ENCODE measurements around the gene CASTOR2.
A peak's percentile ranks its signal among the peaks of the same experiment; 100 is the strongest.
"Not testable (repeated sequence)": the region's sequence is repeated elsewhere in the genome, so short reads cannot be mapped to it uniquely, and the experiment has no call there.

The CASTOR2 gene

GRCh38 chr7:74964511-74965119 is at the start of gene CASTOR2:
Gene CASTOR2 (plus strand): TSS chr7:74964705. CDS start chr7:74964986, 281 bp downstream.
- peak; percentile 0 to 37 for DNase-seq

- DNase-seq, result not testable (repeated sequence)
Measured at GRCh38 chr7:74922321-74922890, 42.1 kb upstream of the CASTOR2 start.

- DNase-seq, result not testable (repeated sequence)
Measured at GRCh38 chr7:74923644-74924043, 40.9 kb upstream of the CASTOR2 start.

GRCh38 chr7:74926968-74927367 is 37.5 kb upstream of the CASTOR2 start:
- DNase-seq, result not testable (repeated sequence)

- DNase-seq, result not testable (repeated sequence)
Measured at GRCh38 chr7:74931563-74932328, 32.8 kb upstream of the CASTOR2 start.

GRCh38 chr7:74939429-74939828 is 25.1 kb upstream of the CASTOR2 start:
- DNase-seq, result not testable (repeated sequence)

GRCh38 chr7:74941302-74942069 is 23.0 kb upstream of the CASTOR2 start:
- not testable (repeated sequence) for DNase-seq

GRCh38 chr7:74943923-74944322 is 20.6 kb upstream of the CASTOR2 start:
- not testable (repeated sequence) for DNase-seq

GRCh38 chr7:74947741-74948140 is 16.8 kb upstream of the CASTOR2 start:
- not testable (repeated sequence) for DNase-seq

GRCh38 chr7:74953774-74954173 is 10.7 kb upstream of the CASTOR2 start:
- DNase-seq, result not testable (repeated sequence)

- DNase-seq, result not testable (repeated sequence)
Measured at GRCh38 chr7:74958328-74958727, 6.2 kb upstream of the CASTOR2 start.

- DNase-seq, result not testable (repeated sequence)
Measured at GRCh38 chr7:74963704-74964510, 598 bp upstream of the CASTOR2 start.

- DNase-seq, result not testable (repeated sequence)
Measured at GRCh38 chr7:74966208-74966854, 1.8 kb downstream of the CASTOR2 start.

- DNase-seq, result not testable (repeated sequence)
Measured at GRCh38 chr7:74966909-74967308, 2.4 kb downstream of the CASTOR2 start.

- not testable (repeated sequence) for DNase-seq
Measured at GRCh38 chr7:74971431-74971830, 6.9 kb downstream of the CASTOR2 start.

GRCh38 chr7:74972377-74972776 is 7.9 kb downstream of the CASTOR2 start:
- not testable (repeated sequence) for DNase-seq

- not testable (repeated sequence) for DNase-seq
Measured at GRCh38 chr7:74975959-74976358, 11.5 kb downstream of the CASTOR2 start.

- DNase-seq, result not testable (repeated sequence)
Measured at GRCh38 chr7:74977523-74977922, 13.0 kb downstream of the CASTOR2 start.

- not testable (repeated sequence) for DNase-seq
Measured at GRCh38 chr7:74988436-74988835, 23.9 kb downstream of the CASTOR2 start.

- no peak for DNase-seq
Measured at GRCh38 chr7:74993121-74993520, 28.6 kb downstream of the CASTOR2 start.

GRCh38 chr7:74994869-74995543 is 30.5 kb downstream of the CASTOR2 start:
- not testable (repeated sequence) for DNase-seq

Data from bone marrow (tissue), 2 donors.